Raji (cell line): ENCODE measurements around the gene TIMM10.

ENCODE experiments used
- POLR2A ChIP-seq: IDR thresholded peaks from 2 replicates; pipeline ENCODE4 v1.6.1; 2011; ENCODE audit warnings: low read depth, low read length, control low read depth; ENCODE audit not compliant: insufficient read depth

TIMM10 gene

DNA sequence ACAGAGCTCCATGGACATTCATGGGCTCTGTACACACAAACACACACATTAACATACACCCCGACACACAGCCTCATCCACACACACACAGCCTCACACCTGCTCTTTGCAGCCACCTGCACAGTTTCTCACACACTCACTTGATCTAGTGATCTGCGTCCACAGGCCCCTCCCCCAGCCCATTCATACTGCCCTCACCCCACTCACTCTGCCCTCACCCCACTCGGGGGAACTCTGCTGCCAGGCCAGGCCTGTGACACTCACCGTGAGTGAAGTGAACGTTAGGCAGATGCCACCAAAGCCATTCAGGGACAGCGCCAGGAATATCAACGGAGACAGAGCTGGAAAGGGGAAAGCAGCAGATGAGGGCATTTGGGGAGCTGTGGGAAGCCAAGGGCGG is 30.0 kb downstream of the TIMM10 start:
- TF ChIP-seq POLR2A, result no peak

DNA sequence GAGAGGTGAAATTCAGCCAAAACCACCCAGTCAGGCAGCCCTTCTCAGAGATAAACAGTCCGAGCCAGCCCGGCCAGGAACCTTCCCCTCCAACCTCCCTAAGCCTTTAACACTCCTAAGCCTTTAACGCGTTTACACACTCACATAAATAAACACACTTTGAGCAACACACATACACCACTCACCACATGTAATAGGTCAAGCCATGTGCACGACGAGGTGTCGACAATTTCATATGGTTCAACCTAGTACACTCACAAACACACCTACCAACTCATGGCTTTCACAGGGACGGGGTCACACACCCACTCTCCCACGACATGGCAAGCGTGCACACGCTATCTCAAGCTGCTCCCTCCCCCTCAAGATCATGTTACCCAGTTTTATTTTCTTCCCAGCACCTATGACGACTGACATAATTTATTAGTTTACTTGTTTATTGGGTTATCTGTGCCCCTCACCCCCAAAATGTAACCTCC is 30.5 kb downstream of the TIMM10 start:
- no peak for TF ChIP-seq POLR2A

DNA sequence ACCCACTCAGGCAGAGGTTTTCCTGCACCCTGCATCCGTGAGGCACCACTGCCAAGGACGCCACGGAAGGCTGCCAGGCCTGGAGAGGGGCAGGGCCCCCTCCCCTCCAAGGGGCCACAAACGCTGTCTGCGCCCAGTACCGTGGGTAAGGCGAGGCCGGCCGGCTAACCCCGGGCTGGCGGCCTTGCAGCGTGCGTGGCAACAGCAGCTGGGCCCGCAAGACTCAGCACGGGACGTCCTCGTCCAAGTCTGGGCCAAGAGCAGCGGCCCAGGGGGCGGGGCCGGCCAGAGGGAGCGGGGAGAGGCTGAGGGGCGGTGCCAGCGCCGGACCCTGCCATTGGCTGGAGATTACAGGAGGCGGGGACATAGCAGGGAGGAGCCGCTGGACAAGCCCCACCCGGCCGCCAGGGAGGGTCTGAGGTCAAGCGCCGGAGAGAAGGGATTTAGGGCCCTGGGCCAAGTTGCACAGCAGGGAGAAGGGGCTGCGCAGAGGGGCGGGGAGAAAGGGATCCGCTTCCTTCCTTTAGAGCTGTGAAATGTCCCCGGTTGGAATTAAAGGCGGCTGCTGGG is 31.1 kb downstream of the TIMM10 start:
- TF ChIP-seq POLR2A, result no peak

DNA sequence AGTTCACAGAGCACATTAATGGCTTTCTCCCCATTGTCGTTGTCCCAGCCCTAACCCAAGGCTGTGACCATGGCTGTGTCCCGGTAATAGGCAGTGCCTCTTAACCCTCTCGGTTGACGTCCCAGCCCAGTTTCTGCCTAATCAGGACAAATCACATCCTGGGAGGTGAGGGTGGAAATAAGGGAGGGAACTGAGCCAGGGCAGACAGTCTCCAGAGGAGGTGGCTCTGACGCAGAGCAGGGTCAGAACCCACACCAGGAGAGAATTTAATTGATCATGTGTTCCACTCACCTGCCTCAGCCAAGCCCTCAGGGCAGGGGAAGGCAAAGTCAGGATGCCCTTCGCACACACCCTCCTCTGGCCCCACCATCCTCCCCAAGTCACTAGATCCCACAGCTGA is 32.0 kb downstream of the TIMM10 start:
- no peak for TF ChIP-seq POLR2A

DNA sequence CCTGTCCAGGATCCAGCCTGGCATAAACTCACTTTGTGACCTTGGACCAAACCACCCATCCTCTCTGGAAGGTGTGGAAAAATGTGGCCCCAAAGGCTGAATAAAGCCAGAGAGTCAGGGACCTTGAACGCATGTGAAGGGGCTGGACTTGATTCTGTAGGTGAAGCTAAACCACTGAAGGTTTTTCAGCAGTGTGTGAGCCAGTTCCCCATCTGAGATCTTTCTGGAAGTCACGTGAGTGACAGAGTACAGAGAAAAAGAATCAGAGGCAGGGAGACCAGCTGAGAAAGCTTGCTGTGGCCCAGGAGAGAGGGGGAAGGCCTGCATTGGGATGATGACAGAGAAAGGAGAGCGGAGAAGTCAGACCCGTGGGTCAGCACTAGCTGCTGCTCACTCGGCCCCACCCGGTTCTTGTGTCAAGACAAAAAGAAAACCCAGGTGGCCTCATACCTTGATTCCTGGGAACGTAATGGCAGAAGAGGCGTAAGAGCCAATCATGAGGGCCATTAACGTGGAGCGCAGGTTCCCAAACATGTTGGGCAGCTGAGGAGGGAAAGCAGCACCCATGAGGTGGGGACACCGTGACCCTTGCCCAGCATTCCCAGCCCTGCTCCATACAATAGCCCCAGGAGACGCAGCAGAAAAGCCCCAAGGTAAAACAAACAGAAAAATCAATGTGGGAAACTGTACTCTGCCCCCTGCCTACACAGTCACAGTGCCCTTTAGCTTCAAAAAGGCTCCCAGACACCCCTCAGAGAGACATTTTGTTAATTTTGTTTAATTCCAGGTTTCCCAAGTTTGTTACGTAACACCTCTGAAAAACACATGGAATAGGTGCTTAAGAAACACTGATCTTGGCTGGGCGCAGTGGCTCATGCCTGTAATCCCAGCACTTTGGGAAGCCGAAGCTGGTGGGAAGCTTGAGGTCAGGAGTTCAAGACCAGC is 33.0 kb downstream of the TIMM10 start:
- TF ChIP-seq POLR2A, result no peak

DNA sequence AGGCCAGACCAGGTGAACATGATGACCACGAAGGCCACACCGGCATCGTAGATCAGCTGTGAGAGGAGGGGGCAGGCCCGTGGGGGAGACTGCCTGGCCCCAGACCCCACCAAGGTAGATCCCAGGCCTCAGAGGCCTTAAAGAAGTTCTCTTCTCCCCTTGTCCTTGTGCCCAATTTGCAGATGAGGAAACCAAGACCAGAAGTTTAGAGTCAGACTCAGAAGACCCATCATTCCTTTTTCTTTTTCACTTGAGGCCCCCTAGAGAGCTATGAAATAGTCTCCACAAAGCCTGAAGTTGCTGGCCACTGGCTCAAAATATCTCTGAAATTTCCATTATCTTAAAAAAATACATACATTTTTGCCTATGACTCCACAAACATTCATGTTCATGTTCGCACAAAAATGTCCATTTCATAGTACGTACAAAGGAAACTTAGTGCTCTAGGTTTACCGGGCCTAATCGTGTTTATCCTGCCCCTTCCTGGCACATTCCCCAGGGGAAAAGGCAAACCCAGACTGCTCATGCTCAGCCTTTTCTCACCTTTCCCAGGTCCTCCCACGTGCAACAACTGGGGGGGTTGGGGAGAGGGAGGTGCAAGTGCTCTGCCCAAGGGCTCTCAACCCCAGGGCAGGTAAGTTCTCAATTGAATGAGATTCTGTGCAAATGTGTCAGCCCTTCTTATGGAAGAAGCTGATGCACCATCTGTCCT is 34.3 kb downstream of the TIMM10 start:
- TF ChIP-seq POLR2A, result no peak

DNA sequence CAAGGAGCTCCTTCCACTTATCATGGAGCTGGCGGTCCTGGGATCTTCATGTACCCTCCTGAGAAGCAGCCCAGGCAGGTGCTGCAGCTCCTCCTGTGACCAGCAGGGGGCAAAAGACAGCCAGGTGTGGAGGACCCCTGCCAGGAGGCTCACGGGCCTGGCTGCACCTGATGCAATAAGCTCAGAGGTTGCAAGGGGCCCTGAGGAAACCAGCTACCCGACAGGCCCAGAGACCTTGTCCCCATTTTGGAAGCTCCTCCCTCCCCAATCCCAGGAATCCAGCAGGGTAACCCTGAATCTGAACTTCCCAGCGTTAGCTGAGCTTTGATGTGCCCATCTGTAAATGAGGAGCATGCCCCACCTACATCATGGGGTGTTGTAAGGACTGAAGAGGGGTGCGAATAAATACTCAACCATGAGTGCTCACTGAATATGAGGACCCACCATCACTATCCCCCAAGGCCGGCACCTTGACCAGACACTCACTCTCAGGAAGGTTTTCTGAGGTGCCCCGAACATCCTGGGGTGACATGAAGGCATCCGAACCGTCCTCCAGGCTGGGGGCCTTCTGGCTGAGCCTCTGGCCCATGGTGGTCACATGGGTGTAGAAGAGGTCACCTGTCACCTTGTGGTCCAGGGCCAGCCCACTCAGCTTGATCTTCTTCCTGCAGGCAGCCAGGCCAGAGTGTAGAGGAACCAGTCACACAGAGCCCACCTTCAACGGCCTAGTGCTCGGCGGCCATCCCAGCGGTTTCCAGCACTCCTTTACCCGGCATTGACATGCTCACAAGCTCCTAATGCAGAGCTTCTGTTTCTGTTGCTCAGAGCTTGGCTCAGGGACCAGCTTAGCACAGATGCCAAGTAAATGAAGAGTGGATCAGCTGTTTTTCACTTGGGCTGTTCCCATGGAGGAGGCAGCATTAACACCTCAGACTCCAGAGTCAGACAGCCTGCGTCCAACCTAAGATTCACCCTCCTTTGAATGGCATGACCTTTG is 36.7 kb downstream of the TIMM10 start:
- no peak for TF ChIP-seq POLR2A

DNA sequence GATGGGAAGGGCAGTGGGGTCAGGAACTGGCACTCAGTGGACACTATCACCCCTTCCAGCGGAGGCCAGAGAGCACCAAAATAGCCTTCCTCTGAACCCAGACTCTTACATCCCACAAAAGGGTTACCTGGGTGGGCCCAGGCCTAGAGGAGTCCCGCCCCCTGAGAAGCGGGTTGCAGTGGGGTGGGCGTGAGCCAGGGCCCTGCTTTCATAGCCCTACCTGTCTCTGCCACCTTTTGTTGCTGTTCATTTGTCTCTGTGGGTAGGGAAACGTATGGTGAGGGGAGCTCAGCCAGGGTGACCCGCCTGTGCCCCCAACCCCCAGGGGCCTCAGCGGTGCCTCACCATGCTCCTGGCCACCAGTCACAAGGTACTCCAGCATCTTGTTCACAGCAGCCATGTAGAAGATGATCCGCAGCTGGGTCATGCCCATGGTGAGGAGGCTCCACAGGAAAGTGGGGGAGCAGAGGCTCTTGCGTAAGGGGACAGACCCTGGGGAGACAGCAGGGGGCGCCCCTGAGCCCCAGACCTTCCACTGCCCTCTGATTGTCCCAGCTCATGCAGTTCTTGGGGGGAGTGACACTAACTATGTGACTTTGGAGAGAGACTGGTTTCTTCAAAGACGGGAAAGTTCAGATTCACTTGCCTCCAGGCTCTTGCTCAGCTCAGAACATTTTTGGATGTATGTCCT is 39.0 kb downstream of the TIMM10 start:
- TF ChIP-seq POLR2A, result no peak

DNA sequence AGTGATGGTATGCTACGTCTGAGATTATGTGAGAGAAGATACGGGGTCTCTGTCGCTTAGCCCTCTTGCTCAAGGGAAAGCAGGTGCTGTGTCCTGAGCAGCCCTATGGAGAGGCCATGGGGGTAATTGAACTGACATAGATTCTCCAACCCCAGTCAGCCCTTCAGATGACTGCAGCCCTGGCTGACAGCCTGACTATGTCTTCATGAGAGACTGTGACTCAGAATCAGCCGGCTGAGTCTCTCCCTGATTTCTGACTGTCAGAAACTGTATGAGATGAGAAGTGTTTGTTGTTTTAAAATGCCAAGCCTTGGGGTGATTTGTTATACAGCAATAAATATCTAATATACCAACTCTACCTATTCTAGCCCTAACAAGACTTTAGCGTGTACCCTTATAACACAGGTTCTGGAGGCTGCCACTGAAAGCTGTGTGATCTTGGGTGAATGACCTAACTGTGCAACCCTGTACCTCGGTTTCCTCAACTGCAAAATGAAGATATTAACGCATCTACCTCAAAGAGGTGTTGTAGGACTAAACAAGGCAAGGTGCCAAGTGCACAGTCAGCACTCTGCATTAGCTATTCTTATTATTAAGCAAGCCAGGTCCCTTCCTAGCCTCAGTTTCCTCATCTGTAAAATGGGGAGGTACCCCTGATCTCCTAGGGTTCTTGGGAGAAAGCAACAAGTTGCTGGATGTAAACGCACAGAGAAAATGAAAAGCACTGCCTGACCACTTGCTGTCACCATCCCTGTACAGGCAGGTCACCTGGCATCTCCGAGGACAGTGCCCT is 39.9 kb downstream of the TIMM10 start:
- TF ChIP-seq POLR2A, result no peak

DNA sequence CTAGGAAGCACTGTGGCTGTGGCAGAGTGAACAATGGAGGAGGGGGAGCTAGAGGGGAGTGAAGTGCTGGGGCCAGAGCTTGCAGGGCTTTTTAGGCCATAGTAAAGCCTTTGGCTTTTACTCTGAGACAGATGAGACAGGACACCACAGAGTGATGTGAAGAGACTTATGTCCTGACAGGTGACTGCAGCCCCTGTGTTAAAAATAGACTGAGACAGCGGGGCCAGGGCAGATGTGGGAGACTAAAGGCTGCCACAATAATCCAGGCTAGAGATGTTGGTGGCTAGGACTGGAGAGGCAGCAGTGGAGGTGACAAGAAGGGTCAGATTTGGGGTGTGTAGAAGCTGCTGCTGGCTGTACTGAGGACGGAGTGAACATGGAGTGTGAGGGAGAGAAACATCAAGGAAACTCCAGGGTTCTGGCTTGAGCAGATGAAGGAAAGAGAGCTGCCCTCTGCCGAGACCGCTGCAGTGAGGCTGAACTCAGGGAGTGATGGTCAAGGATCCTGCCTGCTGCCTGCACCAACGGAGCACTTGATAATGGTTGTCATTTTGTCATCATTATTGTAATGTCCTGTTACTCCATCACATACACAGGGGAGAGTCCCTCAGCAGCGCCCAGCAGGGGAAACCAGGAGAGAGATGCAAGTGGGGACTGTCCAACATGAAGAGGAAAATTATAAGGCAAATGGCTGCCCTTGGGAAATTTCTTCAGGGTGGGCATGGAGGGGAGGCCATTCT is 42.5 kb downstream of the TIMM10 start:
- no peak for TF ChIP-seq POLR2A

DNA sequence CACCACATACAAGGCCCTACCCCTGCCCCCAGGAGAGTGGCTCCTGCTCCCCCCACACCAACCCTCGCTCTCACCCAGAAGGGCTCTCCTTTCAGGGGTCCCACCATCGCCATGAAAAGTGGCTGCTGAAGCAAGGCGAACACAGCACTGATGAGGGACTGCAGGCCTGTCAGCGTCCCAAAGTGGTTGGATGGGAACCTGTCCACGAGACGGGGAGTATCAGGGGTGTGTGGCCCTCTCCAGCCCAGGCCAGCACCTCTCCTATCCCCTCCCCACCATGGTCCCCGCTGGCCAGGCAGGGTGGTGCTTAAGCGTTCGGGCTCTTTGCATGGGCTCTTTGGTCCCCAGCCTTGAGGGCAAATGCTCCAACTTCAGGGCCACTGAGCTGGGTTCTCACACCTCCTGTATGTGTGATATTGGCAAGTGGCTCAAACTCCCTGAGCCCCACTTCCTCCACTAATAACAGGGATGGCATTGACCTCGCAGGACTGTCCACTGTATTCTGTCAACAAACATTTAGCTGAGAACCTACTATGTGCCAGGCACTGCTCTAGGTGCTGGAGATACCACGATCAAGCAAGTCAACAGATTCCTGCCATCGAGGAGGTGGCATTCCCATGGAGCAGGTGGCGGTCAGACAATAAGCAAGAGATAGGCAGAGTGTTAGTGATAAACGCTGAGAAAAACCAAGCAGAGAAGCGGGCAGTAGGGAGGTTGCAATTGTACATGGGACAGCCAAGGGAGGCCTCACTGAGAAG is 43.4 kb downstream of the TIMM10 start:
- no peak for TF ChIP-seq POLR2A
